Measurements from ENCODE around the gene GORASP2. TPM values are rescaled to one million over a fixed set of nuclear protein-coding genes. Genes with fewer than 3 reads are reported as not detected.

GORASP2 gene
- total and polyA plus RNA-seq, 2 of the 4 experiments (the other 2 are of a cell fraction): 53.1 to 156 TPM

GRCh38 chr2:170929686-170930050, 615 bp downstream of the GORASP2 start:
- Histone ChIP-seq H2AK9ac (replicated peaks; ENCODE audit: low read depth, low read length, poor library complexity) (peak overlapping the region; percentile 95), H3K23ac (ENCODE audit: low read depth, low read length) (peak overlapping the region; percentile 98), H4K20me1 (ENCODE audit: insufficient read depth, low read length) (peaks cover 52% of the 10 kb centered on the region), H4K8ac (ENCODE audit: low read depth in 2 of 2, low read length in 2 of 2) (peak overlapping the region; percentile 71 to 86; a peak in 3 of 4 replicates), H3K27me3 (ENCODE audit: control insufficient read depth, insufficient read depth, low read length) (no peaks in the 10 kb centered on the region), H3K4me2 (ENCODE audit: low read depth, low read length) (peak overlapping the region; percentile 94), H3K36me3 (ENCODE audit: control insufficient read depth, insufficient read depth, low read length) (peaks cover 3% of the 10 kb centered on the region; the same call in 1 of the 2 replicates), H3K9ac (ENCODE audit: low read depth, low read length) (peak overlapping the region; percentile 94), H2BK15ac (ENCODE audit: low read depth, low read length) (no peak overlapping the region), H3K4ac (ENCODE audit: low read depth, low read length) (peak overlapping the region; percentile 68), H2AK5ac (ENCODE audit: low read depth, low read length) (peak overlapping the region; percentile 89), H3K18ac (ENCODE audit: low read depth, low read length) (no peak overlapping the region), H3K56ac (ENCODE audit: extremely low read depth, insufficient read depth, low read length) (peak overlapping the region; percentile 71), H3K9me1 (ENCODE audit: insufficient read depth, low read length) (peaks cover 7% of the 10 kb centered on the region), H2AFZ (replicated peaks; ENCODE audit: low read length, poor library complexity) (peak overlapping the region; percentile 93), H3K27ac (ENCODE audit: insufficient read depth, low read length) (peak overlapping the region; percentile 86), H3K79me1 (ENCODE audit: low read depth in 1 of 2, low read length in 2 of 2) (peaks cover 0 to 20% of the 10 kb centered on the region in 2 experiments; a peak in 2 of 4 replicates), H2BK20ac (ENCODE audit: low read depth, low read length) (no peak overlapping the region), H4K5ac (ENCODE audit: low read depth, low read length) (peak overlapping the region; percentile 58), H3K14ac (replicated peaks; ENCODE audit: low read depth, low read length) (peak overlapping the region; percentile 93), H2BK5ac (ENCODE audit: low read depth, low read length, poor library complexity, severe bottlenecking) (peak overlapping the region; percentile 85), H3K9me3 (ENCODE audit: control insufficient read depth, insufficient read depth, low read length) (no peaks in the 10 kb centered on the region), H4K91ac (ENCODE audit: insufficient read depth, low read depth, low read length) (peak overlapping the region; percentile 24), H3K4me1 (ENCODE audit: control insufficient read depth, insufficient read depth, low read length) (peaks cover 2% of the 10 kb centered on the region; the same call in 1 of the 2 replicates), H3K4me3 (ENCODE audit: insufficient read depth, low read depth, low read length) (peak overlapping the region; percentile 96), H2BK120ac (ENCODE audit: low read depth, low read length) (no peak overlapping the region; the same call in 1 of the 2 replicates)
- dilution Hi-C loops (cut with HindIII; ENCODE audit: low sequenced_read_pairs, unreplicated experiment): no loop called here
- intact Hi-C loops (cut with micrococcal nuclease): no loop called here
- in situ Hi-C loops (cut with MboI; ENCODE audit: low sequenced_read_pairs): loop anchor here (25.0 kb wide), 1 partner anchor 1117 kb away; the partner anchor contains the start of gene METTL5
- WGBS, 2 experiments (ENCODE audit: extremely low coverage in 2 of 2, insufficient read length in 1 of 2): 0% methylated on average over 14 of the region's 21 CpGs; no CpG with 5 or more reads in 1 of the 2 experiments
- peak; percentile 1 for ATAC-seq (ENCODE audit: low read depth)
- BruUV-seq (replicated peaks): no TSS peak
- POLR2A ChIA-PET (ENCODE audit: unreplicated experiment): interaction anchor here (0.6 kb wide), 1 partner anchor 754 kb away, joined by 4 read pairs; no protein-coding TSS in a partner anchor
- no peak for TF ChIP-seq RFX5 (IDR thresholded peaks at IDR 0.05; ENCODE audit: low read depth, low read length)
- DNase-seq: peak; percentile 26
- CTCF ChIA-PET: interaction anchor here (0.8 to 1.4 kb wide), 3 partner anchors 11 to 16 kb away, joined by 3 to 7 read pairs (median 3); no protein-coding TSS in a partner anchor
